Skeletal muscle satellite cell (primary cell): Measurements from ENCODE around the gene MXD1.

Experiments
- H3K27me3 ChIP-seq: 2 replicates; pipeline ENCODE4 v1.7.0; 2013; ENCODE audit warnings: low read length; ENCODE audit not compliant: control insufficient read depth, insufficient read depth
- H3K36me3 ChIP-seq: 2 replicates; pipeline ENCODE4 v1.7.0; 2013; ENCODE audit warnings: mild to moderate bottlenecking, control low read depth, low read length; ENCODE audit not compliant: insufficient read depth
- H3K4me1 ChIP-seq: 2 replicates; pipeline ENCODE4 v1.7.0; 2013; ENCODE audit warnings: low read length; ENCODE audit not compliant: control insufficient read depth, insufficient read depth
- H3K4me2 ChIP-seq: 2 replicates; pipeline ENCODE4 v1.7.0; 2013; ENCODE audit warnings: mild to moderate bottlenecking, low read length
- H3K4me3 ChIP-seq: 2 replicates; pipeline ENCODE4 v1.7.0; 2013; ENCODE audit warnings: low read length
- H3K9ac ChIP-seq: 2 replicates; pipeline ENCODE4 v1.7.0; 2013; ENCODE audit warnings: mild to moderate bottlenecking, low read depth, low read length, moderate library complexity
- H3K9me3 ChIP-seq: replicated peaks from 2 replicates; pipeline ENCODE4 v1.7.0; 2013; ENCODE audit warnings: mild to moderate bottlenecking, control low read depth, low read length

Gene MXD1

GRCh38 chr2:69959425-69959824 lies 44.5 kb downstream of the MXD1 start:
- no peaks in the 10 kb centered on the region for H3K36me3 ChIP-seq
- peaks cover 63% of the 10 kb centered on the region for H3K27me3 ChIP-seq
- no peaks in the 10 kb centered on the region for H3K4me1 ChIP-seq
- no peaks in the 10 kb centered on the region for H3K9me3 ChIP-seq
- no peak overlapping the region for H3K4me3 ChIP-seq
- H3K9ac ChIP-seq = no peak overlapping the region
- no peak overlapping the region for H3K4me2 ChIP-seq

- H3K9me3 ChIP-seq = no peaks in the 10 kb centered on the region
- H3K36me3 ChIP-seq = no peaks in the 10 kb centered on the region
- H3K4me1 ChIP-seq = no peaks in the 10 kb centered on the region
- no peak overlapping the region for H3K4me3 ChIP-seq
- peaks cover 49% of the 10 kb centered on the region for H3K27me3 ChIP-seq
- H3K9ac ChIP-seq = no peak overlapping the region
- H3K4me2 ChIP-seq = no peak overlapping the region
These were observed 45.9 kb downstream of the MXD1 start for GRCh38 chr2:69960821-69961220.

GRCh38 chr2:69961496-69961895 lies 46.6 kb downstream of the MXD1 start, which contains the start of gene ASPRV1:
Gene ASPRV1, minus strand, starts transcription at chr2:69961631. Its CDS starts 195 bp downstream, at chr2:69961436.
- no peak within 1 kb of the TSS for H3K4me2 ChIP-seq
- no peaks in the 10 kb centered on the region for H3K9me3 ChIP-seq
- H3K27me3 ChIP-seq = peaks cover 44% of the 10 kb centered on the region
- H3K4me3 ChIP-seq = no peak within 1 kb of the TSS
- no peak within 1 kb of the TSS for H3K9ac ChIP-seq
- no peaks in the 10 kb centered on the region for H3K36me3 ChIP-seq
- no peaks in the 10 kb centered on the region for H3K4me1 ChIP-seq

DNA sequence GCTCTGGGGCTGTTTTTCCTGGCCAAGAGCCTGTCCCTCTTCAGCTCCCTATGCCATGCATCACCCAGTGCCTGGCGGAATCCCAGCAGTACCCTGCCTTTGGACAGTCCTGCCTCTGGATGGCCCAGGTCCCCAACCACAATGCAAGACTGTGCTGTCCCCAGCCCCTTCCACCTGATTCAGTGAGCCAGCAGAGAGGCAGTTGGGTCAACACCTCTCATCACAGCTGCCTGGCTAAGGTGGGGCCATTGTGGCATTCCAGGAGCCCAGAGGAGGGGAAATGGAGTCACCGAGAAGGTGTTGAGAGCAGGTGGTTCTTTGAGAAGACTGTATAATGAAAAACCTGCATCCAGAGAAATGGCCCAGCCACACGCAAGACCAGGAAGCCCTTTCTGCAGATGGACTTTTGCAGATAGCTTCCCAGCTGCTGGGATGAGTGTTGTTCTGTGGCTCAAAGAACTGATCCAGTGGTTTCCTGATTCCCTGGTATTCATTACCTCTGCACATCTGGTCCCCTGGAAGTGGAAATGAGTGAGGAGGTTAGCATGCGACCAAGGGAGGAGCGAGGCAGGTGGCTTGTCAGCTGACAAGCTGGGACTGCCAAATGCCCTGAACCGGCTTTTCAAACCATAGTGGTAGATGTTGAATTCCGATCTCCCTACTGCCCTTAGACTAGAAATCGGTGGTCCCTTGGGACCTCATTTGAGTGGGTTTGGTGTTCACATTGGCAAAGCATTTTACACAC lies 48.2 kb downstream of the MXD1 start:
- H3K4me2 ChIP-seq = no peak overlapping the region
- H3K27me3 ChIP-seq = peaks cover 32% of the 10 kb centered on the region
- no peaks in the 10 kb centered on the region for H3K36me3 ChIP-seq
- H3K4me1 ChIP-seq = no peaks in the 10 kb centered on the region
- H3K4me3 ChIP-seq = no peak overlapping the region
- no peaks in the 10 kb centered on the region for H3K9me3 ChIP-seq
- H3K9ac ChIP-seq = no peak overlapping the region

DNA sequence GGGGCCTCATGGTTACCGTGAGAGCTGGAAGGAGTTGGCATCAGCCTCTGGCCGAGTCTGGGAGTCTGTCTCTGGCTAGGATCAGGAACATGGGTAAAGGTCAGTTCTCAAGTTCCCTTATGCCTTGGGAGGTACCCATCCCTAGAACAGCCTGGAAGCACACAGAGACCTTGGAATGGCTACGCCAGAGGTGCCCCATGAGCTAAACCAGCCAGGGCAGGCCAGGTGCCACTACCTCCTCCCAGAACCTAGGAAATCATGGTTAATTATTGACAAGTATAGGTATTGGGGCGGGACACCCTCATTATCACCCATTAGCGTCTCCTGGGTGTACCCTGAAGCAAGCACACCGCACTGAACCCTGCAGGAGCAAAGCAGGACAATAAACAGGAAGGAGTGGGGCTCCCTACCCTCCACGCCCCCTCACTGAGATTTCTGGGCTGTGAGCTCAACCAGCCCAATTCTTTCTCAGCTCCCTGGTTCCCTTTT lies 49.5 kb downstream of the MXD1 start:
- H3K9me3 ChIP-seq = no peaks in the 10 kb centered on the region
- H3K4me2 ChIP-seq = no peak overlapping the region
- H3K27me3 ChIP-seq = peaks cover 24% of the 10 kb centered on the region
- H3K4me1 ChIP-seq = no peaks in the 10 kb centered on the region
- H3K36me3 ChIP-seq = no peaks in the 10 kb centered on the region
- no peak overlapping the region for H3K4me3 ChIP-seq
- H3K9ac ChIP-seq = no peak overlapping the region

- Histone ChIP-seq H3K36me3 (no peaks in the 10 kb centered on the region), H3K9ac (no peak overlapping the region), H3K4me1 (no peaks in the 10 kb centered on the region), H3K9me3 (no peaks in the 10 kb centered on the region), H3K27me3 (peaks cover 20% of the 10 kb centered on the region), H3K4me3 (no peak overlapping the region), H3K4me2 (no peak overlapping the region)
These were observed 51.0 kb downstream of the MXD1 start for GRCh38 chr2:69965756-69966445.

GRCh38 chr2:69966496-69966895 lies 51.6 kb downstream of the MXD1 start:
- Histone ChIP-seq H3K36me3 (no peaks in the 10 kb centered on the region), H3K27me3 (peaks cover 20% of the 10 kb centered on the region), H3K4me1 (no peaks in the 10 kb centered on the region), H3K4me2 (no peak overlapping the region), H3K9me3 (no peaks in the 10 kb centered on the region), H3K9ac (no peak overlapping the region), H3K4me3 (no peak overlapping the region)

DNA sequence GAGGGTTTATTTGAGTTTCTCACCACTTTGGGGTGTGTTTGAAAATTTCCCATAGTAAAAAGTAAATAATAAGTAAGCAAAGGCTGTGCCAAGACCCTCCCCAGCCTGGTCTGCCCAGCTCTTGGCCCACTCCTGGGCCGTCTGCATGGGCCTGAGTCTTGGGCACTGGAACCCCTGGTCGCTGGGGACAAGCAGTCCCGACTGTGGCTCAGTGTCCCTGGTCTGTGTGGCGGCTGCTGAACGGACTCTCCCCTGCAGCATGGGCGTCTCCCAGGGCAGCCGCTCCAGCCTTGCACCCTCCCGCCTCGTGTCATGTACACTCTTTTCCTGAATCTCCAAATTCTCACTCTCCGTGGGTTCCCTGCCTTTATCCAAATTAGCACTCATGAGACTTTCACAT lies 53.7 kb downstream of the MXD1 start:
- Histone ChIP-seq H3K4me1 (no peaks in the 10 kb centered on the region), H3K9me3 (no peaks in the 10 kb centered on the region), H3K36me3 (no peaks in the 10 kb centered on the region), H3K4me2 (no peak overlapping the region), H3K9ac (no peak overlapping the region), H3K4me3 (no peak overlapping the region), H3K27me3 (peaks cover 17% of the 10 kb centered on the region)

GRCh38 chr2:69969126-69969983 lies 54.4 kb downstream of the MXD1 start:
- no peaks in the 10 kb centered on the region for H3K36me3 ChIP-seq
- peaks cover 17% of the 10 kb centered on the region for H3K27me3 ChIP-seq
- no peak overlapping the region for H3K4me2 ChIP-seq
- H3K9ac ChIP-seq = no peak overlapping the region
- H3K9me3 ChIP-seq = no peaks in the 10 kb centered on the region
- H3K4me1 ChIP-seq = no peaks in the 10 kb centered on the region
- no peak overlapping the region for H3K4me3 ChIP-seq

- no peaks in the 10 kb centered on the region for H3K9me3 ChIP-seq
- no peaks in the 10 kb centered on the region for H3K36me3 ChIP-seq
- H3K4me1 ChIP-seq = no peaks in the 10 kb centered on the region
- peaks cover 23% of the 10 kb centered on the region for H3K27me3 ChIP-seq
- no peak overlapping the region for H3K4me3 ChIP-seq
- H3K4me2 ChIP-seq = no peak overlapping the region
- no peak overlapping the region for H3K9ac ChIP-seq
These were observed 55.1 kb downstream of the MXD1 start for GRCh38 chr2:69969991-69970390.

- no peaks in the 10 kb centered on the region for H3K4me1 ChIP-seq
These were observed 57.9 kb downstream of the MXD1 start for GRCh38 chr2:69972822-69973221.

More at GRCh38 chr2:69972822-69973221, 57.9 kb downstream of the MXD1 start:
- Histone ChIP-seq H3K9me3 (no peaks in the 10 kb centered on the region), H3K9ac (no peak overlapping the region), H3K27me3 (peaks cover 24% of the 10 kb centered on the region), H3K36me3 (no peaks in the 10 kb centered on the region), H3K4me2 (no peak overlapping the region), H3K4me3 (no peak overlapping the region)
